K562 (cell line): ENCODE measurements around the gene NUAK2. TPM values are rescaled to one million over a fixed set of nuclear protein-coding genes. Genes with fewer than 3 reads are reported as not detected.

Source experiments
- ATAC-seq: fragments of 200-7000 bp; cut with Tn5 transposase; 3 replicates; pipeline ENCODE4 v1.9.1; 2020; ENCODE audit warnings: moderate library complexity
- BruUV-seq: library from RNA; stranded (reverse); fragments of 400-500 nt; replicated peaks from 2 replicates; lab custom pipeline; 2021; lab: Mats Ljungman, UMichigan
- CTCF ChIA-PET: fragments of 300-600 bp; formaldehyde crosslinking; extraction: SDS; loops from one replicate; lab custom pipeline; 2021; ENCODE audit warnings: low intra/inter-chr PET ratio; lab: Yijun Ruan, JAX
- POLR2A ChIA-PET: fragments of 300-600, 350-650 bp; sonication (Branson Sonifier 250); formaldehyde crosslinking; extraction: SDS; loops from one replicate; lab custom pipeline; 2021; ENCODE audit warnings: antibody characterized with exemption, inconsistent platforms; lab: Yijun Ruan, JAX
- DNase-seq, 4 experiments: peaks; one replicate each; pipeline versions ENCODE4 v3.0.0 to v3.0.0-alpha.2; 2011 to 2018; ENCODE audit warnings: low spot score in 3 of 4, mixed read lengths in 3 of 4; ENCODE audit errors: extremely low read depth in 1 of 4
- FAIRE-seq: peaks from 2 replicates; lab custom pipeline; 2011; peaks lifted over from hg19 to GRCh38; lab: Jason Lieb, UNC
- H2AFZ ChIP-seq: 2 replicates; pipeline ENCODE4 v1.6.0; 2011; ENCODE audit warnings: low read depth, low read length, control low read depth, inconsistent platforms
- H3K27ac ChIP-seq: fragments of 200-600 bp; 3 replicates; pipeline ENCODE4 v1.8.0; 2011; ENCODE audit warnings: low read depth, mild to moderate bottlenecking, control low read depth, inconsistent platforms, low read length, moderate library complexity, mixed read lengths; ENCODE audit errors: extremely low read depth
- H3K27me3 ChIP-seq, 2 experiments: fragments of 300-600 bp in 1 of 2; 2 replicates in 1 of 2; 3 replicates in 1 of 2; pipeline versions ENCODE4 v1.6.0 to v1.8.0; 2011; ENCODE audit warnings: inconsistent platforms in 2 of 2, low read length in 2 of 2, mild to moderate bottlenecking in 1 of 2, mixed read lengths in 1 of 2, moderate library complexity in 1 of 2; ENCODE audit not compliant: control insufficient read depth in 2 of 2, insufficient read depth in 2 of 2
- H3K36me3 ChIP-seq: fragments of 300-600 bp; 3 replicates; pipeline ENCODE4 v1.8.0; 2011; ENCODE audit warnings: mild to moderate bottlenecking, low read length, inconsistent platforms; ENCODE audit not compliant: control insufficient read depth, insufficient read depth
- H3K4me1 ChIP-seq, 2 experiments: fragments of 200-600 bp in 1 of 2; replicated peaks in 1 of 2; 2 replicates in 1 of 2; 3 replicates in 1 of 2; pipeline versions ENCODE4 v1.5.1 to v1.8.0; 2011; ENCODE audit warnings: inconsistent platforms in 2 of 2, low read length in 2 of 2, mild to moderate bottlenecking in 1 of 2, mixed read lengths in 1 of 2, moderate library complexity in 1 of 2; ENCODE audit not compliant: control insufficient read depth in 2 of 2, insufficient read depth in 2 of 2
- H3K4me2 ChIP-seq: 2 replicates; pipeline ENCODE4 v1.6.1; 2011; ENCODE audit warnings: low read length, control low read depth, inconsistent platforms, mixed read lengths; ENCODE audit not compliant: insufficient read depth
- H3K4me3 ChIP-seq: fragments of 200-600 bp; sonication (generic), shearing (Covaris generic); 2 replicates; pipeline ENCODE4 v1.5.1; 2016; ENCODE audit warnings: control low read depth, inconsistent platforms
- H3K79me2 ChIP-seq: fragments of 200-600 bp; 3 replicates; pipeline ENCODE4 v1.8.0; 2011; ENCODE audit warnings: low read length, inconsistent platforms; ENCODE audit not compliant: control insufficient read depth, insufficient read depth
- H3K9ac ChIP-seq, 2 experiments: 2 replicates each; pipeline versions ENCODE4 v1.6.0 to v1.6.1; 2011; ENCODE audit warnings: low read depth in 2 of 2, low read length in 2 of 2, control low read depth in 1 of 2, inconsistent platforms in 1 of 2, mild to moderate bottlenecking in 1 of 2, mixed read lengths in 1 of 2; ENCODE audit not compliant: insufficient read depth in 1 of 2
- H3K9me1 ChIP-seq: one replicate; pipeline ENCODE4 v1.6.0; 2011; ENCODE audit warnings: inconsistent platforms, mild to moderate bottlenecking, low read length, moderate library complexity; ENCODE audit not compliant: control insufficient read depth, insufficient read depth
- H3K9me3 ChIP-seq: replicated peaks from 2 replicates; pipeline ENCODE4 v1.5.1; 2011; ENCODE audit warnings: low read depth, low read length, inconsistent platforms; ENCODE audit not compliant: control insufficient read depth, insufficient read depth
- H4K20me1 ChIP-seq: replicated peaks from 2 replicates; pipeline ENCODE4 v1.6.1; 2011; ENCODE audit warnings: low read length, inconsistent platforms, mixed read lengths; ENCODE audit not compliant: control insufficient read depth, insufficient read depth
- CBFA2T2 ChIP-seq: fragments of 450-650 bp; conservative IDR thresholded peaks from 2 replicates; pipeline ENCODE4 v1.6.1; 2017; ENCODE audit warnings: mild to moderate bottlenecking
- CEBPG ChIP-seq, 3 experiments: fragments of 200-800 bp in 1 of 3; sonication (Bioruptor generic) in 1 of 3; sonication (generic) in 1 of 3; formaldehyde crosslinking in 1 of 3; IDR thresholded peaks in 2 of 3; conservative IDR thresholded peaks in 1 of 3; 2 replicates each; pipeline versions ENCODE4 v1.6.1 to v1.8.0; 2016 to 2022; ENCODE audit warnings: missing compliant biosample characterization in 2 of 3, missing genetic modification characterization in 2 of 3, mild to moderate bottlenecking in 1 of 3, missing genetic modification reagents in 1 of 3
- CREB1 ChIP-seq, 2 experiments: sonication (generic) in 1 of 2; formaldehyde crosslinking in 1 of 2; IDR thresholded peaks; 2 replicates each; pipeline versions ENCODE4 v1.6.1 to v1.8.0; 2012 to 2022; ENCODE audit warnings: inconsistent platforms in 1 of 2, mild to moderate bottlenecking in 1 of 2, missing genetic modification reagents in 1 of 2, moderate library complexity in 1 of 2
- DMBX1 ChIP-seq: fragments of 250-450 bp; sonication (Bioruptor Pico); IDR thresholded peaks from 2 replicates; pipeline ENCODE4 v1.8.0; 2022; ENCODE audit warnings: inconsistent platforms, mild to moderate bottlenecking, moderate library complexity, borderline replicate concordance
- EP300 ChIP-seq: IDR thresholded peaks from 2 replicates; pipeline ENCODE4 v1.6.1; 2012; ENCODE audit warnings: low read length, improper control_type of control experiment
- ESRRA ChIP-seq: fragments of 450-650 bp; IDR thresholded peaks from 2 replicates; pipeline ENCODE4 v1.6.1; 2014; ENCODE audit warnings: low read depth, mild to moderate bottlenecking, moderate library complexity, borderline replicate concordance
- ETV5 ChIP-seq: sonication (generic); formaldehyde crosslinking; IDR thresholded peaks from 2 replicates; pipeline ENCODE4 v1.4.0; 2020; ENCODE audit warnings: low read depth, mild to moderate bottlenecking, missing genetic modification reagents
- NCOA6 ChIP-seq: fragments of 450-650 bp; IDR thresholded peaks from 2 replicates; pipeline ENCODE4 v1.6.1; 2017; ENCODE audit warnings: mild to moderate bottlenecking
- NR2C2 ChIP-seq, 2 experiments: fragments of 200-800 bp in 1 of 2; sonication (Bioruptor generic) in 1 of 2; sonication (generic) in 1 of 2; formaldehyde crosslinking in 1 of 2; IDR thresholded peaks; 2 replicates each; pipeline versions ENCODE4 v1.6.1 to v1.8.0; 2016 to 2022; ENCODE audit warnings: mild to moderate bottlenecking in 1 of 2, missing compliant biosample characterization in 1 of 2, missing genetic modification characterization in 1 of 2, missing genetic modification reagents in 1 of 2
- PTTG1 ChIP-seq: fragments of 450-650 bp; IDR thresholded peaks from 2 replicates; pipeline ENCODE4 v1.6.1; 2016; ENCODE audit warnings: low read depth, mild to moderate bottlenecking, missing genetic modification characterization, missing compliant biosample characterization
- SIN3B ChIP-seq: fragments of 450-650 bp; IDR thresholded peaks from 2 replicates; pipeline ENCODE4 v1.6.1; 2017; ENCODE audit warnings: low read depth, mild to moderate bottlenecking, moderate library complexity
- ZFP36 ChIP-seq: fragments of 150-350 bp; IDR thresholded peaks from 2 replicates; pipeline ENCODE4 v1.6.1; 2018; ENCODE audit warnings: low read length, low read depth; ENCODE audit not compliant: partially characterized antibody
- ZNF217 ChIP-seq: sonication (generic); formaldehyde crosslinking; IDR thresholded peaks from 2 replicates; pipeline ENCODE4 v1.8.0; 2022; ENCODE audit warnings: mild to moderate bottlenecking, missing genetic modification reagents
- ZNF316 ChIP-seq: fragments of 450-650 bp; IDR thresholded peaks from 2 replicates; pipeline ENCODE4 v1.6.1; 2016
- ZNF717 ChIP-seq: fragments of 250-450 bp; sonication (Bioruptor Pico); IDR thresholded peaks from 2 replicates; pipeline ENCODE4 v1.5.0; 2021
- WGBS: fragments of 100-300 bp; shearing (Covaris generic); methylation state at CpG from one replicate; pipeline ENCODE4 v1.1.6; 2016; ENCODE audit warnings: low coverage, mixed read lengths; ENCODE audit not compliant: insufficient coverage; ENCODE audit errors: missing lambda C conversion rate; 5-methylcytosine and 5-hydroxymethylcytosine counted together
- in situ Hi-C: fragments of 300-500 bp; cut with MboI; formaldehyde crosslinking; loops from 4 replicates; pipeline ENCODE4 v1.15.0; 2018; ENCODE audit warnings: inconsistent platforms, mixed read lengths
- intact Hi-C: fragments of 100-400 bp; cut with micrococcal nuclease; formaldehyde crosslinking; loops from 2 replicates; pipeline ENCODE4 v1.14.2; 2022
- polyA plus RNA-seq, 8 experiments: library from polyadenylated mRNA; depleted of rRNA in 4 of 8; stranded (reverse) in 5 of 8; unstranded in 3 of 8; fragments of >200 nt; fragmentation: Nextera tagmentation in 2 of 8; fragmentation: Illumina TruSeq in 1 of 8; extraction: Ambion mirVana in 2 of 8; extraction: Trizol in 1 of 8; gene quantifications; 2 replicates each; pipeline versions ENCODE4 v1.2.1 to v1.2.3, GENCODE V29; 2011 to 2014; ENCODE audit warnings: inconsistent platforms in 1 of 8, missing spikeins in 1 of 8
- total RNA-seq, 7 experiments: library from RNA; depleted of rRNA in 6 of 7; stranded (reverse); fragments of >200 nt in 6 of 7; fragmentation: Illumina TruSeq in 2 of 7; extraction: Trizol in 2 of 7; gene quantifications; 2 replicates each; pipeline versions ENCODE4 v1.2.1 to v1.2.3, GENCODE V29; 2011 to 2021; ENCODE audit warnings: low replicate concordance in 1 of 7
- TF ChIP-seq, protein P1 (sequence below): sonication (generic); formaldehyde crosslinking; IDR thresholded peaks from 2 replicates; pipeline ENCODE4 v1.9.0; 2022; ENCODE audit warnings: mild to moderate bottlenecking, missing genetic modification reagents
- TF ChIP-seq, protein P2 (sequence below): fragments of 250-450 bp; sonication (Bioruptor Pico); IDR thresholded peaks from 2 replicates; pipeline ENCODE4 v1.4.0; 2020; ENCODE audit warnings: mild to moderate bottlenecking
- TF ChIP-seq, protein P3 (sequence below): fragments of 200-800 bp; sonication (Bioruptor generic); IDR thresholded peaks from 2 replicates; pipeline ENCODE4 v1.6.1; 2017; ENCODE audit warnings: missing genetic modification characterization, missing compliant biosample characterization

NUAK2 gene
- total and polyA plus RNA-seq, 9 of the 15 experiments (the other 6 are each of a cell fraction or from before 2014, with no cell fraction given): 0.04 to 0.44 (median 0.14) TPM

DNA sequence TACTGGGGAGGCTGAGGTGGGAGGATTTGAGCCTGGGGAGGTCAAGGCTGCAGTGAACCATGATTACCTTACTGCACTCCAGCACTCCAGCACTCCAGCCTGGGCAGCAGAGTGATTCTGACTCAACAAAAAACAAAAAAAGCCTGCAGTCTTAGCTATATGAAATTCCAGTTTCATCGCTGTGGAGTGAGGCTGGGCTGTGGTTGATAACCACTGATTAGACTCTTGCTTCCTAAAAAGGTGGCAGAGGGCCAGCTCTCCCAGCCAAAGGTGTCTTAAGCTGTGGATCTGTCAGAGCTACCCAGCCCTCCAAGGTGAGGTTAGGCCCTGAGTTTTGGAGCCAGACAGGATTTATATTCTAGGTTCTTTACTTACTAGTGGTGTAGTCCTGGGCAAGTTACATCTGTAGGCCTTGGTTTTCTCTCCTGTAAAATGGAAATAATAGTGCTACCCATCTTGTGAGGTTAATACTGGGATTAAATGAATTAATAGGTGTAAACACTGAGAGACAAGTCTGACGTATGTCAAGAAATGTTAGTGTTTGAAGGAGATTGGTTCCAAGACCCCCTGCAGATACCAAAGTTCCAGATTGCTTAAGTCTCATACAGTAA, 57.9 kb downstream of the NUAK2 start:
- FAIRE-seq (peak; percentile 63), ATAC-seq (peak; percentile 51), DNase-seq (peak in 2 of 4 experiments; percentile 75 to 83)
- WGBS: 20% methylated on average over 2 of the region's 2 CpGs
- Histone ChIP-seq H4K20me1 (no peaks in the 10 kb centered on the region), H3K9me3 (no peaks in the 10 kb centered on the region), H3K4me3 (no peak overlapping the region), H3K9ac (no peak overlapping the region), H3K9me1 (no peaks in the 10 kb centered on the region), H3K4me2 (no peak overlapping the region), H3K79me2 (no peaks in the 10 kb centered on the region), H3K27ac (no peak overlapping the region), H3K36me3 (no peaks in the 10 kb centered on the region), H3K4me1 (peaks cover 42 to 48% of the 10 kb centered on the region in 2 experiments), H3K27me3 (no peaks in the 10 kb centered on the region), H2AFZ (no peak overlapping the region)
- intact Hi-C loops: no loop called here
- in situ Hi-C loops: no loop called here
- BruUV-seq: no TSS peak
- ChIA-PET POLR2A (interaction anchor here (0.8 to 3.5 kb wide), 4 partner anchors 8 to 201 kb away, joined by 3 to 15 read pairs (median 4); partner anchors contain the start of gene RBBP5), CTCF (no interaction called here)
- peak; percentile 32; the same call in 1 of the 2 replicates for TF ChIP-seq CBFA2T2
- TF ChIP-seq CEBPG (CRISPR knock-in tag; IDR thresholded peaks at IDR 0.05): no peak
- no peak for TF ChIP-seq CEBPG (tag; conservative IDR thresholded peaks at IDR 0.05 in 1 of 2, IDR thresholded peaks at IDR 0.05 in 1 of 2)
- TF ChIP-seq, protein P1, sequence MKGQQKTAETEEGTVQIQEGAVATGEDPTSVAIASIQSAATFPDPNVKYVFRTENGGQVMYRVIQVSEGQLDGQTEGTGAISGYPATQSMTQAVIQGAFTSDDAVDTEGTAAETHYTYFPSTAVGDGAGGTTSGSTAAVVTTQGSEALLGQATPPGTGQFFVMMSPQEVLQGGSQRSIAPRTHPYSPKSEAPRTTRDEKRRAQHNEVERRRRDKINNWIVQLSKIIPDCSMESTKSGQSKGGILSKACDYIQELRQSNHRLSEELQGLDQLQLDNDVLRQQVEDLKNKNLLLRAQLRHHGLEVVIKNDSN: no peak
- no peak for TF ChIP-seq SIN3B
- TF ChIP-seq DMBX1: 0 out of 2 replicates have a peak, but pooled peaks have one; percentile 49
- TF ChIP-seq ZFP36: peak; percentile 40
- peak; percentile 54; the same call in 1 of the 2 replicates for TF ChIP-seq ESRRA
- no peak for TF ChIP-seq ZNF217
- TF ChIP-seq, protein P2, sequence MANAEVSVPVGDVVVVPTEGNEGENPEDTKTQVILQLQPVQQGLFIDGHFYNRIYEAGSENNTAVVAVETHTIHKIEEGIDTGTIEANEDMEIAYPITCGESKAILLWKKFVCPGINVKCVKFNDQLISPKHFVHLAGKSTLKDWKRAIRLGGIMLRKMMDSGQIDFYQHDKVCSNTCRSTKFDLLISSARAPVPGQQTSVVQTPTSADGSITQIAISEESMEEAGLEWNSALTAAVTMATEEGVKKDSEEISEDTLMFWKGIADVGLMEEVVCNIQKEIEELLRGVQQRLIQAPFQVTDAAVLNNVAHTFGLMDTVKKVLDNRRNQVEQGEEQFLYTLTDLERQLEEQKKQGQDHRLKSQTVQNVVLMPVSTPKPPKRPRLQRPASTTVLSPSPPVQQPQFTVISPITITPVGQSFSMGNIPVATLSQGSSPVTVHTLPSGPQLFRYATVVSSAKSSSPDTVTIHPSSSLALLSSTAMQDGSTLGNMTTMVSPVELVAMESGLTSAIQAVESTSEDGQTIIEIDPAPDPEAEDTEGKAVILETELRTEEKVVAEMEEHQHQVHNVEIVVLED: no peak
- TF ChIP-seq NCOA6: no peak
- TF ChIP-seq, protein P3, sequence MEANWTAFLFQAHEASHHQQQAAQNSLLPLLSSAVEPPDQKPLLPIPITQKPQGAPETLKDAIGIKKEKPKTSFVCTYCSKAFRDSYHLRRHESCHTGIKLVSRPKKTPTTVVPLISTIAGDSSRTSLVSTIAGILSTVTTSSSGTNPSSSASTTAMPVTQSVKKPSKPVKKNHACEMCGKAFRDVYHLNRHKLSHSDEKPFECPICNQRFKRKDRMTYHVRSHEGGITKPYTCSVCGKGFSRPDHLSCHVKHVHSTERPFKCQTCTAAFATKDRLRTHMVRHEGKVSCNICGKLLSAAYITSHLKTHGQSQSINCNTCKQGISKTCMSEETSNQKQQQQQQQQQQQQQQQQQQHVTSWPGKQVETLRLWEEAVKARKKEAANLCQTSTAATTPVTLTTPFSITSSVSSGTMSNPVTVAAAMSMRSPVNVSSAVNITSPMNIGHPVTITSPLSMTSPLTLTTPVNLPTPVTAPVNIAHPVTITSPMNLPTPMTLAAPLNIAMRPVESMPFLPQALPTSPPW (CRISPR knock-in tag): peak; percentile 31; the same call in 1 of the 2 replicates
- TF ChIP-seq ZNF717 (CRISPR knock-in tag): no peak
- peak; percentile 68 for TF ChIP-seq EP300
- no peak for TF ChIP-seq CREB1 (IDR thresholded peaks at IDR 0.05)
- TF ChIP-seq CREB1 (CRISPR knock-in tag; IDR thresholded peaks at IDR 0.05): no peak
- no peak for TF ChIP-seq PTTG1 (tag)
- TF ChIP-seq ZNF316: peak; percentile 77
- no peak for TF ChIP-seq NR2C2 (CRISPR knock-in tag; IDR thresholded peaks at IDR 0.05)
- TF ChIP-seq NR2C2 (tag; IDR thresholded peaks at IDR 0.05): 0 out of 2 replicates have a peak, but pooled peaks have one; percentile 19
- peak; percentile 43; the same call in 1 of the 2 replicates for TF ChIP-seq ETV5 (CRISPR knock-in tag)
